Measurements from ENCODE around the gene SLC44A2.

Gene SLC44A2

GRCh38 chr19:10615429-10616023, 9.8 kb upstream of the SLC44A2 start:
- TF ChIP-seq CTCF (conservative IDR thresholded peaks at IDR 0.05; ENCODE audit: low read depth, low read length): no peak
- DNase-seq (ENCODE audit: low read depth): no peak
- H3K4me3 ChIP-seq (ENCODE audit: low read depth, low read length): no peak overlapping the region

GRCh38 chr19:10617409-10618121, 7.8 kb upstream of the SLC44A2 start:
- no peak overlapping the region for H3K4me3 ChIP-seq (ENCODE audit: low read depth, low read length)
- DNase-seq (ENCODE audit: low read depth): peak; percentile 55
- no peak for TF ChIP-seq CTCF (conservative IDR thresholded peaks at IDR 0.05; ENCODE audit: low read depth, low read length)

- H3K4me3 ChIP-seq (ENCODE audit: low read depth, low read length): no peak overlapping the region
- DNase-seq (ENCODE audit: low read depth): no peak
- TF ChIP-seq CTCF (conservative IDR thresholded peaks at IDR 0.05; ENCODE audit: low read depth, low read length): no peak
These were observed 6.5 kb upstream of the SLC44A2 start for GRCh38 chr19:10618846-10619245.

- no peak for DNase-seq (ENCODE audit: low read depth)
- no peak for TF ChIP-seq CTCF (conservative IDR thresholded peaks at IDR 0.05; ENCODE audit: low read depth, low read length)
- H3K4me3 ChIP-seq (ENCODE audit: low read depth, low read length): no peak overlapping the region
These were observed 4.6 kb upstream of the SLC44A2 start for GRCh38 chr19:10620786-10621185.

- no peak for TF ChIP-seq CTCF (conservative IDR thresholded peaks at IDR 0.05; ENCODE audit: low read depth, low read length)
- H3K4me3 ChIP-seq (ENCODE audit: low read depth, low read length): no peak overlapping the region
- DNase-seq (ENCODE audit: low read depth): no peak
These were observed 3.4 kb upstream of the SLC44A2 start for GRCh38 chr19:10621966-10622365.

- DNase-seq (ENCODE audit: low read depth): no peak
- no peak overlapping the region for H3K4me3 ChIP-seq (ENCODE audit: low read depth, low read length)
- no peak for TF ChIP-seq CTCF (conservative IDR thresholded peaks at IDR 0.05; ENCODE audit: low read depth, low read length)
These were observed 768 bp upstream of the SLC44A2 start for GRCh38 chr19:10624585-10624984.

GRCh38 chr19:10625762-10626138, 397 bp downstream of the SLC44A2 start:
- DNase-seq (ENCODE audit: low read depth): no peak
- peak overlapping the region; percentile 60 for H3K4me3 ChIP-seq (ENCODE audit: low read depth, low read length)
- no peak for TF ChIP-seq CTCF (conservative IDR thresholded peaks at IDR 0.05; ENCODE audit: low read depth, low read length)
